ENCODE measurements around the gene ZNF20. TPM values are rescaled to one million over a fixed set of nuclear protein-coding genes. Genes with fewer than 3 reads are reported as not detected.

The ZNF20 gene
- total RNA-seq, 1 experiment from 2014 or later = 8.6 TPM

DNA sequence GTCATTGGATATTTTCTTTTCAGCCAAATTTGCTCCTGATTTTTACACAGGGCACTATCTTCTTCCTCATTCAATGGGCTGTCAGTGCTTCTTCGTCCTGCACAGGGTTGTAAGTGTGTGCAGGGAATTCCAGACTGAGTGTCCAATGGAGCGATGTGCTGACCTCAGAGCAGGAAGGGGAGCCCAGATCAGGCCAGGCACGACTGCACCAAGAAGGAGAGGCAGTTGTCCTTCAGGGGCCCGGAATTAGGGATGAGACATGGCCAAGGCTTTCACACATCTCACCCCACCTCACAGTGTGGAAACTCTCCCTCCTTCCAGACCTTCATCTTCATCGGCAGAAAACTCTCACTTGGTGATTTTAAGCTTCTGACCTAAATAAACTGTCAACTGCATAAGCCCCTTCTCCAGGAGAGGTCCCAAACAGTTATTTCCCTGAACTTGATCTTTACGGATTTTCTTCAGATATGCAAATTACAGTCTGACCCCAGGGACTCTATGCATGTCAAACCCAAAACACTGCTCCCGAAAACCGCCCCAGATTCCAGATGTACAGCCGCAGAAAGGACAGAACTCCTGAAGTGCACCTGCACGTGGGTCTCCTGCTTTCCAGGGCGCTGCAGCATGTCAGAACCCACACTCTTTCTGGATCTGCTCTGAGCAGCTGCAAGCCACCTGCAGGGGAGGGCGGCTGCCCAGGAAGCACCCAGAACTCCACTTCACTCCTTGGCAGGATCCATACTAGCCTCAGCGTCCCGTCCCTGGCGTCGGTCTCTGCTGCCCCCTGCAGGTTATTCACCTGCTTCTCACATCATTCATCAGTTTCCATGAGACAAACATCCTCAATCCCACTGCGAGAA is 625 bp upstream of the ZNF20 start:
- peak; percentile 59 to 78 for DNase-seq
- H3K4me1 ChIP-seq (replicated peaks; ENCODE audit: insufficient read depth) = peaks cover 8% of the 10 kb centered on the region; the same call in 1 of the 2 replicates
- no peak overlapping the region for H3K27ac ChIP-seq
- intact Hi-C loops (cut with micrococcal nuclease; ENCODE audit: unreplicated experiment) = loop anchor here (1.0 to 2.0 kb wide), 7 partner anchors 50 to 343 kb away; partner anchors contain the start of gene ZNF440
- H3K79me2 ChIP-seq (ENCODE audit: low read depth) = peaks cover 13% of the 10 kb centered on the region
- no peak for TF ChIP-seq EZH2 (IDR thresholded peaks at IDR 0.05; ENCODE audit: low read depth)
- TF ChIP-seq, protein P1, sequence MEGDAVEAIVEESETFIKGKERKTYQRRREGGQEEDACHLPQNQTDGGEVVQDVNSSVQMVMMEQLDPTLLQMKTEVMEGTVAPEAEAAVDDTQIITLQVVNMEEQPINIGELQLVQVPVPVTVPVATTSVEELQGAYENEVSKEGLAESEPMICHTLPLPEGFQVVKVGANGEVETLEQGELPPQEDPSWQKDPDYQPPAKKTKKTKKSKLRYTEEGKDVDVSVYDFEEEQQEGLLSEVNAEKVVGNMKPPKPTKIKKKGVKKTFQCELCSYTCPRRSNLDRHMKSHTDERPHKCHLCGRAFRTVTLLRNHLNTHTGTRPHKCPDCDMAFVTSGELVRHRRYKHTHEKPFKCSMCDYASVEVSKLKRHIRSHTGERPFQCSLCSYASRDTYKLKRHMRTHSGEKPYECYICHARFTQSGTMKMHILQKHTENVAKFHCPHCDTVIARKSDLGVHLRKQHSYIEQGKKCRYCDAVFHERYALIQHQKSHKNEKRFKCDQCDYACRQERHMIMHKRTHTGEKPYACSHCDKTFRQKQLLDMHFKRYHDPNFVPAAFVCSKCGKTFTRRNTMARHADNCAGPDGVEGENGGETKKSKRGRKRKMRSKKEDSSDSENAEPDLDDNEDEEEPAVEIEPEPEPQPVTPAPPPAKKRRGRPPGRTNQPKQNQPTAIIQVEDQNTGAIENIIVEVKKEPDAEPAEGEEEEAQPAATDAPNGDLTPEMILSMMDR (conservative IDR thresholded peaks at IDR 0.05) = peak; percentile 89
- BruUV-seq (replicated peaks) = no TSS peak
- peak overlapping the region; percentile 91 for H2AFZ ChIP-seq
- peaks cover 12% of the 10 kb centered on the region for H3F3A ChIP-seq (ENCODE audit: insufficient read depth, low read depth)
- no peaks in the 10 kb centered on the region for H3K27me3 ChIP-seq (ENCODE audit: insufficient read depth, low read depth)
- peak overlapping the region; percentile 81 for H3K4me2 ChIP-seq
- peaks cover 47% of the 10 kb centered on the region for H3K9me3 ChIP-seq (ENCODE audit: insufficient read depth, low read depth)
- no peaks in the 10 kb centered on the region for H3K9me2 ChIP-seq (ENCODE audit: insufficient read depth)
- H3K4me3 ChIP-seq = peak overlapping the region; percentile 76; the same call in 1 of the 2 replicates
- no peaks in the 10 kb centered on the region for H4K20me1 ChIP-seq (ENCODE audit: insufficient read depth)
- CTCF ChIA-PET = interaction anchor here (0.6 to 2.1 kb wide), 7 partner anchors 50 to 423 kb away, joined by 3 to 25 read pairs (median 6); no protein-coding TSS in a partner anchor
- peaks cover 31% of the 10 kb centered on the region for H3K36me3 ChIP-seq (ENCODE audit: low read depth)
- POLR2A ChIA-PET (ENCODE audit: unreplicated experiment) = interaction anchor here (0.6 to 0.7 kb wide), 7 partner anchors 11 to 744 kb away, joined by 3 to 17 read pairs (median 4); partner anchors contain the start of genes ZNF136, ZNF563 and ZNF700

DNA sequence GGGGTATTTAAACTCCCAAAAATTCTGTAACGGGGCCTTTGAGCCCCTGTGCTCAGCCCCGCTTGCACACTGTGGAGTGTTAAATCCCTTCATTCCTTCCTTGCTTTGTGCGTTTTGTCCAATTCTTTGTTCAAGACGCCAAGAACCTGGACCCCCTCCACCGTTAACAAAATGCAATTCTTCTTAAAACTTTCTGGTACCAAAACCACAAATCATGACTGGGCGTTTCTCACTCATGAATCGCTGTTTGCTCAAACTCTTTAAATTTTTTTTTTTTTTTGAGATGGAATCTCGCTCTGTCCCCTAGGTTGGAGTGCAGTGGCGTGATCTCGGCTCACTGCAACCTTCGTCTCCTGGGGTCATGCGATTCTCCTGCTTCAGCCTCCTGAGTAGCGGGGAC is 881 bp downstream of the ZNF20 start:
- ChIA-PET CTCF (interaction anchor here (1.4 kb wide), 1 partner anchor 48 kb away, joined by 3 read pairs; no protein-coding TSS in a partner anchor), POLR2A (ENCODE audit: unreplicated experiment) (no interaction called here)
- Histone ChIP-seq H3K9me3 (ENCODE audit: insufficient read depth, low read depth) (peaks cover 52% of the 10 kb centered on the region), H3K4me3 (peak overlapping the region; percentile 76), H3F3A (ENCODE audit: insufficient read depth, low read depth) (peaks cover 12% of the 10 kb centered on the region), H3K79me2 (ENCODE audit: low read depth) (peaks cover 13% of the 10 kb centered on the region), H2AFZ (peak overlapping the region; percentile 91), H4K20me1 (ENCODE audit: insufficient read depth) (no peaks in the 10 kb centered on the region), H3K4me1 (replicated peaks; ENCODE audit: insufficient read depth) (peaks cover 8% of the 10 kb centered on the region; the same call in 1 of the 2 replicates), H3K27ac (no peak overlapping the region), H3K27me3 (ENCODE audit: insufficient read depth, low read depth) (no peaks in the 10 kb centered on the region), H3K9me2 (ENCODE audit: insufficient read depth) (no peaks in the 10 kb centered on the region), H3K36me3 (ENCODE audit: low read depth) (peaks cover 36% of the 10 kb centered on the region), H3K4me2 (peak overlapping the region; percentile 81)
- no peak for TF ChIP-seq EZH2 (IDR thresholded peaks at IDR 0.05; ENCODE audit: low read depth)
- TF ChIP-seq, protein P1 (conservative IDR thresholded peaks at IDR 0.05) = no peak
- intact Hi-C loops (cut with micrococcal nuclease; ENCODE audit: unreplicated experiment) = no loop called here
- no peak for DNase-seq
- TSS peak; percentile 42 for BruUV-seq (replicated peaks)

DNA sequence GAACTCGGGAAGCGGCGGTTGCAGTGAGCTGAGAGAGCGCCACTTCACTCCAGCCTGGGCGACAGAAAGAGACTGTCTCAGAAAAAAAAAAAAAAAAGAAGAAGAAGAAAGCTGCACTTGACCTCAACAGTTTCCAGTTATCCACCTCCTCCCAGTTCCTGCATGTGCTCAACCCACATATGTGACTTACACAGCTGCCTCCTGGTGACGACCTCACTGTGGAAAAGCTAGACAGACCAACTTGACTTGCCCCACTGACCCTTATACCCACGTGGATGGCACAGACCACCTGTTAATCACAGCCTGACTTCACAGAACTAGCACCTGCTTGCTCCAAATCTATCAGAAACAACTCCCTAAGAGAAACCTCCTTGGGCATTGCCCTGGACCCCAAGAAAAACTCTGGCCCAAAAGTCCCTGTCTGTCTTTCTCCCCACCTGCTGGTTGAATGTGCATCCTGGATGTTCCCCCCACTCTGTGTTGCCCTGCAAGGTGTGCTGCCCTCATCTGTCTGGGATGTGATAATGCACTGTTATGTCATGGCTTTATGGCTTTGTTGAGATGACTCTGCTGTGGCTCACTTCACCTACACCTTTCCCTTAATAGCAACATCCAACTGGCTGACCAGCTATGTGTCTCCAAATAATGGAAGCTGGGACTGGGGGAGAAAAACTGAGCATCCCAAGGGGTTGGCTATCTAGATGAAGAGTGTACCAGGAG is 2.8 kb downstream of the ZNF20 start:
- BruUV-seq (replicated peaks) = no TSS peak
- no peaks in the 10 kb centered on the region for H4K20me1 ChIP-seq (ENCODE audit: insufficient read depth)
- TF ChIP-seq, protein P1 (conservative IDR thresholded peaks at IDR 0.05) = no peak
- TF ChIP-seq EZH2 (IDR thresholded peaks at IDR 0.05; ENCODE audit: low read depth) = no peak
- H3K4me1 ChIP-seq (replicated peaks; ENCODE audit: insufficient read depth) = peaks cover 8% of the 10 kb centered on the region; the same call in 1 of the 2 replicates
- intact Hi-C loops (cut with micrococcal nuclease; ENCODE audit: unreplicated experiment) = no loop called here
- peaks cover 65% of the 10 kb centered on the region for H3K9me3 ChIP-seq (ENCODE audit: insufficient read depth, low read depth)
- peaks cover 55% of the 10 kb centered on the region for H3K36me3 ChIP-seq (ENCODE audit: low read depth)
- no peak overlapping the region for H2AFZ ChIP-seq
- no peak overlapping the region for H3K4me2 ChIP-seq
- no peak overlapping the region for H3K4me3 ChIP-seq
- DNase-seq = no peak
- peaks cover 12% of the 10 kb centered on the region for H3F3A ChIP-seq (ENCODE audit: insufficient read depth, low read depth)
- H3K27me3 ChIP-seq (ENCODE audit: insufficient read depth, low read depth) = no peaks in the 10 kb centered on the region
- ChIA-PET POLR2A (ENCODE audit: unreplicated experiment) (no interaction called here), CTCF (interaction anchor here (0.6 kb wide), 1 partner anchor 234 kb away, joined by 3 read pairs; no protein-coding TSS in a partner anchor)
- peaks cover 13% of the 10 kb centered on the region for H3K79me2 ChIP-seq (ENCODE audit: low read depth)
- no peak overlapping the region for H3K27ac ChIP-seq
- no peaks in the 10 kb centered on the region for H3K9me2 ChIP-seq (ENCODE audit: insufficient read depth)

Data from PC-9 (cell line).